Gastrocnemius medialis (tissue), 4 donors: ENCODE results near the gene HLA-DPB1. TPM values are rescaled to one million over a fixed set of nuclear protein-coding genes. Genes with fewer than 3 reads are reported as not detected.

Source experiments
- ATAC-seq, 2 donors: fragments of 150-250 bp; one replicate each; pipeline ENCODE4 v1.9.1; 2016
- DNase-seq, 2 donors: peaks; one replicate each; pipeline ENCODE4 v3.0.0-alpha.2; 2019
- H3K27ac ChIP-seq, 4 donors: fragments of 200-600 bp; sonication (generic); 1 replicate in 1 of 4; 2 replicates in 3 of 4; pipeline ENCODE4 v1.5.1; 2016 to 2018; ENCODE audit warnings: mild to moderate bottlenecking in 2 of 4, moderate library complexity in 1 of 4
- H3K27me3 ChIP-seq, 3 donors: fragments of 200-600 bp; sonication (generic) in 2 of 3; 1 replicate in 1 of 3; 2 replicates in 2 of 3; pipeline versions ENCODE4 v1.5.1 to v1.6.0; 2016 to 2019; ENCODE audit warnings: mild to moderate bottlenecking in 1 of 3, moderate library complexity in 1 of 3
- H3K36me3 ChIP-seq, 2 donors: fragments of 200-600 bp; sonication (generic) in 1 of 2; one replicate each; pipeline ENCODE4 v1.5.1; 2017 to 2018
- H3K4me1 ChIP-seq, 2 donors: fragments of 200-600 bp; sonication (generic) in 1 of 2; one replicate each; pipeline ENCODE4 v1.5.1; 2016 to 2017; ENCODE audit warnings: mild to moderate bottlenecking in 2 of 2
- H3K4me3 ChIP-seq, 4 donors: fragments of 200-600 bp; sonication (generic) in 3 of 4; 1 replicate in 1 of 4; 2 replicates in 3 of 4; pipeline ENCODE4 v1.5.1; 2016 to 2019; ENCODE audit warnings: mild to moderate bottlenecking in 2 of 4
- H3K9me3 ChIP-seq, 3 donors: fragments of 200-600 bp; sonication (generic) in 2 of 3; 1 replicate in 1 of 3; 2 replicates in 2 of 3; pipeline ENCODE4 v1.5.1; 2016 to 2019
- CTCF ChIP-seq, 5 experiments: fragments of 450-650 bp in 3 of 5; fragments of 200-600 bp in 2 of 5; sonication (generic) in 2 of 5; IDR thresholded peaks in 4 of 5; conservative IDR thresholded peaks in 1 of 5; 1 replicate in 4 of 5; 2 replicates in 1 of 5; pipeline ENCODE4 v1.5.1; 2016 to 2019; ENCODE audit warnings: antibody characterized with exemption in 5 of 5, mild to moderate bottlenecking in 3 of 5, moderate library complexity in 3 of 5
- POLR2A ChIP-seq, 2 donors: fragments of 450-650 bp; IDR thresholded peaks; one replicate each; pipeline ENCODE4 v1.6.1; 2017; ENCODE audit warnings: antibody characterized with exemption in 2 of 2, mild to moderate bottlenecking in 2 of 2, moderate library complexity in 2 of 2
- in situ Hi-C, 4 donors: fragments of 200-750 bp; cut with MboI; loops; one replicate each; pipeline versions ENCODE4 v1.15.0 to v1.8.0; 2017; ENCODE audit warnings: low sequenced_read_pairs in 4 of 4
- intact Hi-C: fragments of 100-400 bp; cut with DNase I; formaldehyde crosslinking; loops from one replicate; pipeline ENCODE4 v1.15.1; 2023; ENCODE audit warnings: low total_unique reads
- total RNA-seq, 4 donors: library from RNA; depleted of rRNA; stranded (reverse); fragments of >200 nt; gene quantifications; one replicate each; pipeline versions ENCODE4 v1.1.0 to v1.2.3, GENCODE V29; 2016

The HLA-DPB1 gene
- total RNA-seq, 4 donors from 2014 or later = 16.7 to 52.1 (median 23.5) TPM

- TF ChIP-seq CTCF (IDR thresholded peaks at IDR 0.05 in 4 of 5, conservative IDR thresholded peaks at IDR 0.05 in 1 of 5) = no peak
- no peak for TF ChIP-seq POLR2A (IDR thresholded peaks at IDR 0.05)
- H3K36me3 ChIP-seq = no peaks in the 10 kb centered on the region
- H3K4me1 ChIP-seq = no peaks in the 10 kb centered on the region
- no peak for ATAC-seq
- H3K9me3 ChIP-seq = no peaks in the 10 kb centered on the region
- no peak overlapping the region for H3K27ac ChIP-seq
- DNase-seq = no peak
- H3K27me3 ChIP-seq = peaks cover 0 to under 1% (median 0%) of the 10 kb centered on the region in 3 donors
- H3K4me3 ChIP-seq = no peak overlapping the region
- intact Hi-C loops (no loop called here), in situ Hi-C loops (no loop called here)
Measured at GRCh38 chr6:33107641-33108040, 31.9 kb downstream of the HLA-DPB1 start.

GRCh38 chr6:33108307-33108706 lies 32.5 kb downstream of the HLA-DPB1 start:
- no peak for DNase-seq
- peaks cover 0 to 4% (median 0%) of the 10 kb centered on the region in 3 donors for H3K27me3 ChIP-seq
- intact Hi-C loops (no loop called here), in situ Hi-C loops (no loop called here)
- H3K36me3 ChIP-seq = no peaks in the 10 kb centered on the region
- H3K27ac ChIP-seq = no peak overlapping the region
- no peaks in the 10 kb centered on the region for H3K4me1 ChIP-seq
- TF ChIP-seq CTCF (IDR thresholded peaks at IDR 0.05 in 4 of 5, conservative IDR thresholded peaks at IDR 0.05 in 1 of 5) = no peak
- no peak for TF ChIP-seq POLR2A (IDR thresholded peaks at IDR 0.05)
- no peaks in the 10 kb centered on the region for H3K9me3 ChIP-seq
- no peak for ATAC-seq
- no peak overlapping the region for H3K4me3 ChIP-seq

- intact Hi-C loops (no loop called here), in situ Hi-C loops (no loop called here)
- Histone ChIP-seq H3K36me3 (no peaks in the 10 kb centered on the region), H3K27ac (no peak overlapping the region), H3K9me3 (no peaks in the 10 kb centered on the region), H3K4me1 (no peaks in the 10 kb centered on the region), H3K4me3 (no peak overlapping the region), H3K27me3 (peaks cover 16 to 24% (median 22%) of the 10 kb centered on the region in 3 donors)
- ATAC-seq (peak; percentile 97 to 98), DNase-seq (peak in 1 of 2 donors; percentile 12)
- TF ChIP-seq POLR2A (IDR thresholded peaks at IDR 0.05) = no peak
Measured at GRCh38 chr6:33112148-33112547, 36.4 kb downstream of the HLA-DPB1 start.

- no peak for ATAC-seq
- H3K27me3 ChIP-seq = peaks cover 24 to 36% (median 35%) of the 10 kb centered on the region in 3 donors
- H3K4me1 ChIP-seq = no peaks in the 10 kb centered on the region
- H3K4me3 ChIP-seq = no peak overlapping the region
- intact Hi-C loops = no loop called here
- DNase-seq = no peak
- in situ Hi-C loops = no loop called here
- no peaks in the 10 kb centered on the region for H3K9me3 ChIP-seq
- H3K27ac ChIP-seq = no peak overlapping the region
- no peak for TF ChIP-seq CTCF (IDR thresholded peaks at IDR 0.05 in 4 of 5, conservative IDR thresholded peaks at IDR 0.05 in 1 of 5)
- H3K36me3 ChIP-seq = no peaks in the 10 kb centered on the region
Measured at GRCh38 chr6:33113755-33114154, 38.0 kb downstream of the HLA-DPB1 start.

- H3K9me3 ChIP-seq = no peaks in the 10 kb centered on the region
- H3K4me1 ChIP-seq = no peaks in the 10 kb centered on the region
- no peak overlapping the region for H3K4me3 ChIP-seq
- H3K27me3 ChIP-seq = peaks cover 24 to 36% (median 35%) of the 10 kb centered on the region in 3 donors
- ATAC-seq (no peak), DNase-seq (no peak)
- TF ChIP-seq POLR2A (IDR thresholded peaks at IDR 0.05) = no peak
- TF ChIP-seq CTCF (IDR thresholded peaks at IDR 0.05 in 4 of 5, conservative IDR thresholded peaks at IDR 0.05 in 1 of 5) = no peak
- in situ Hi-C loops (no loop called here), intact Hi-C loops (no loop called here)
- H3K27ac ChIP-seq = no peak overlapping the region
- no peaks in the 10 kb centered on the region for H3K36me3 ChIP-seq
Measured at GRCh38 chr6:33114406-33114805, 38.6 kb downstream of the HLA-DPB1 start.
